ENCODE data around the gene AQP11.

GRCh38 chr11:77568916-77569675 is 20.7 kb upstream of the AQP11 start:
- TF ChIP-seq EZH2 (IDR thresholded peaks at IDR 0.05; ENCODE audit: borderline replicate concordance, low read depth, low read length, severe bottlenecking) (no peak), CTCF (IDR thresholded peaks at IDR 0.05; ENCODE audit: borderline replicate concordance, extremely low read depth, low read length, poor library complexity, severe bottlenecking) (no peak)
